ENCODE measurements around the gene KCNF1.

KCNF1 gene, protein sequence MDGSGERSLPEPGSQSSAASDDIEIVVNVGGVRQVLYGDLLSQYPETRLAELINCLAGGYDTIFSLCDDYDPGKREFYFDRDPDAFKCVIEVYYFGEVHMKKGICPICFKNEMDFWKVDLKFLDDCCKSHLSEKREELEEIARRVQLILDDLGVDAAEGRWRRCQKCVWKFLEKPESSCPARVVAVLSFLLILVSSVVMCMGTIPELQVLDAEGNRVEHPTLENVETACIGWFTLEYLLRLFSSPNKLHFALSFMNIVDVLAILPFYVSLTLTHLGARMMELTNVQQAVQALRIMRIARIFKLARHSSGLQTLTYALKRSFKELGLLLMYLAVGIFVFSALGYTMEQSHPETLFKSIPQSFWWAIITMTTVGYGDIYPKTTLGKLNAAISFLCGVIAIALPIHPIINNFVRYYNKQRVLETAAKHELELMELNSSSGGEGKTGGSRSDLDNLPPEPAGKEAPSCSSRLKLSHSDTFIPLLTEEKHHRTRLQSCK

GRCh38 chr2:10911291-10912075 lies at the start of gene KCNF1:
Gene KCNF1, plus strand, starts transcription at chr2:10911934. Its CDS starts 493 bp downstream, at chr2:10912427.
- no peak within 1 kb of the TSS for H3K27ac ChIP-seq (ENCODE audit: low read depth, low read length)
- H3K9me3 ChIP-seq (ENCODE audit: control insufficient read depth, insufficient read depth, low read depth, low read length) = no peaks in the 10 kb centered on the region
- H3K4me1 ChIP-seq (ENCODE audit: control insufficient read depth, insufficient read depth, low read length) = peaks cover 38% of the 10 kb centered on the region
- peaks cover 39% of the 10 kb centered on the region for H3K27me3 ChIP-seq (ENCODE audit: control insufficient read depth, insufficient read depth, low read length)
- no peaks in the 10 kb centered on the region for H3K36me3 ChIP-seq (ENCODE audit: control insufficient read depth, insufficient read depth, low read length)
- H3K9ac ChIP-seq (ENCODE audit: low read length) = peak within 1 kb of the TSS; percentile 22
- peak within 1 kb of the TSS; percentile 71 for H3K4me3 ChIP-seq (ENCODE audit: low read depth, low read length)

- Histone ChIP-seq H3K4me1 (ENCODE audit: control insufficient read depth, insufficient read depth, low read length) (0 out of 2 replicates have a peak, but pooled peaks cover 5% of the 10 kb centered on the region), H3K27me3 (ENCODE audit: control insufficient read depth, insufficient read depth, low read length) (no peaks in the 10 kb centered on the region), H3K27ac (ENCODE audit: low read depth, low read length) (no peak overlapping the region), H3K4me3 (ENCODE audit: low read depth, low read length) (no peak overlapping the region), H3K36me3 (ENCODE audit: control insufficient read depth, insufficient read depth, low read length) (no peaks in the 10 kb centered on the region), H3K9me3 (ENCODE audit: control insufficient read depth, insufficient read depth, low read depth, low read length) (no peaks in the 10 kb centered on the region), H3K9ac (ENCODE audit: low read length) (no peak overlapping the region)
Measured at GRCh38 chr2:10862330-10862729, 49.4 kb upstream of the KCNF1 start.

GRCh38 chr2:10863047-10863446 lies 48.7 kb upstream of the KCNF1 start:
- no peaks in the 10 kb centered on the region for H3K9me3 ChIP-seq (ENCODE audit: control insufficient read depth, insufficient read depth, low read depth, low read length)
- no peak overlapping the region for H3K27ac ChIP-seq (ENCODE audit: low read depth, low read length)
- H3K27me3 ChIP-seq (ENCODE audit: control insufficient read depth, insufficient read depth, low read length) = no peaks in the 10 kb centered on the region
- H3K4me3 ChIP-seq (ENCODE audit: low read depth, low read length) = no peak overlapping the region
- 0 out of 2 replicates have a peak, but pooled peaks cover 5% of the 10 kb centered on the region for H3K4me1 ChIP-seq (ENCODE audit: control insufficient read depth, insufficient read depth, low read length)
- no peaks in the 10 kb centered on the region for H3K36me3 ChIP-seq (ENCODE audit: control insufficient read depth, insufficient read depth, low read length)
- H3K9ac ChIP-seq (ENCODE audit: low read length) = no peak overlapping the region

DNA sequence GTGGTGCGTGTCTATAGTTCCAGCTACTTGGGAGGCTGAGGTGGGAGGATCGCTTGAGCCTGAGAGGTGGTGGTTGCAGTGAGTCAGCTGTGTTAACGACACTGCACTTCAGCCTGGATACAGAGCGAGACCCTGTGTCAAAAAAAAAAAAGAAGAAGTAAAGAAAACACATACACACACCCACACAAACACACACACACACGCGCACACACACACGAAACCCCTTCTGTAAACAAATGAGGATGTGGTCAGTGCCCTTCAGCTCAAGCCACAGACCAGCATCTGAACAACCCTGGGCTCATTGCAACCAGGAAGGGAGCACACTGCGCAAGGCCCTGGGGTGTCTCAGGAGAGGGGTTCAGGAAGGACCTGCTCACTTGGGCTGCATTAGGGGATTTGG lies 47.9 kb upstream of the KCNF1 start:
- Histone ChIP-seq H3K9ac (ENCODE audit: low read length) (no peak overlapping the region), H3K27me3 (ENCODE audit: control insufficient read depth, insufficient read depth, low read length) (no peaks in the 10 kb centered on the region), H3K4me1 (ENCODE audit: control insufficient read depth, insufficient read depth, low read length) (0 out of 2 replicates have a peak, but pooled peaks cover 5% of the 10 kb centered on the region), H3K9me3 (ENCODE audit: control insufficient read depth, insufficient read depth, low read depth, low read length) (no peaks in the 10 kb centered on the region), H3K4me3 (ENCODE audit: low read depth, low read length) (no peak overlapping the region), H3K36me3 (ENCODE audit: control insufficient read depth, insufficient read depth, low read length) (no peaks in the 10 kb centered on the region), H3K27ac (ENCODE audit: low read depth, low read length) (no peak overlapping the region)

DNA sequence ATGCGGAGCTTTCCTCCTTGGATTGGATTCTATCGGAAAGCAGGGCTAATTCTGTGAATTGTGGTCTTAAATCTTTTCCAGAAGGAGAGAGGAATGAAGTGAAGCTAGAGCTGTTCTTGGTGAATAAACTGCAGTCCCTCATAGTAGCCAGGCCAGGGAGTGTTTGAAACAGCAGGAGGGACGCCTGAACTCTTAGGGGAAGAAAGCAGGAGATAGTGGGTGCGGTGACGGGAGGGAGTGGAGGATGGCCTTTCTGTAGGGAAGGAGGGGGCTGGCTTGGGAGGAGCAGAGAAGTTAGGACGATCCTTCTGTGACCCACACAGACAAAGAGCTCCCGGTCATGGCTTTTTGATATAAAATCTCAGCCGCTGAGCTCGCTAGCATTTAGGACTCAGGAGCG lies 47.5 kb upstream of the KCNF1 start:
- H3K4me3 ChIP-seq (ENCODE audit: low read depth, low read length) = no peak overlapping the region
- 0 out of 2 replicates have a peak, but pooled peaks cover 5% of the 10 kb centered on the region for H3K4me1 ChIP-seq (ENCODE audit: control insufficient read depth, insufficient read depth, low read length)
- H3K36me3 ChIP-seq (ENCODE audit: control insufficient read depth, insufficient read depth, low read length) = no peaks in the 10 kb centered on the region
- no peaks in the 10 kb centered on the region for H3K27me3 ChIP-seq (ENCODE audit: control insufficient read depth, insufficient read depth, low read length)
- no peak overlapping the region for H3K9ac ChIP-seq (ENCODE audit: low read length)
- no peak overlapping the region for H3K27ac ChIP-seq (ENCODE audit: low read depth, low read length)
- no peaks in the 10 kb centered on the region for H3K9me3 ChIP-seq (ENCODE audit: control insufficient read depth, insufficient read depth, low read depth, low read length)

GRCh38 chr2:10864861-10865636 lies 46.7 kb upstream of the KCNF1 start:
- Histone ChIP-seq H3K4me3 (ENCODE audit: low read depth, low read length) (no peak overlapping the region), H3K27ac (ENCODE audit: low read depth, low read length) (no peak overlapping the region), H3K9ac (ENCODE audit: low read length) (no peak overlapping the region), H3K36me3 (ENCODE audit: control insufficient read depth, insufficient read depth, low read length) (no peaks in the 10 kb centered on the region), H3K27me3 (ENCODE audit: control insufficient read depth, insufficient read depth, low read length) (no peaks in the 10 kb centered on the region), H3K9me3 (ENCODE audit: control insufficient read depth, insufficient read depth, low read depth, low read length) (no peaks in the 10 kb centered on the region), H3K4me1 (ENCODE audit: control insufficient read depth, insufficient read depth, low read length) (0 out of 2 replicates have a peak, but pooled peaks cover 5% of the 10 kb centered on the region)

GRCh38 chr2:10865841-10866240 lies 45.9 kb upstream of the KCNF1 start:
- Histone ChIP-seq H3K4me3 (ENCODE audit: low read depth, low read length) (no peak overlapping the region), H3K9ac (ENCODE audit: low read length) (no peak overlapping the region), H3K27me3 (ENCODE audit: control insufficient read depth, insufficient read depth, low read length) (no peaks in the 10 kb centered on the region), H3K36me3 (ENCODE audit: control insufficient read depth, insufficient read depth, low read length) (no peaks in the 10 kb centered on the region), H3K27ac (ENCODE audit: low read depth, low read length) (no peak overlapping the region), H3K4me1 (ENCODE audit: control insufficient read depth, insufficient read depth, low read length) (0 out of 2 replicates have a peak, but pooled peaks cover 5% of the 10 kb centered on the region), H3K9me3 (ENCODE audit: control insufficient read depth, insufficient read depth, low read depth, low read length) (no peaks in the 10 kb centered on the region)

GRCh38 chr2:10867692-10868420 lies 43.9 kb upstream of the KCNF1 start:
- H3K9ac ChIP-seq (ENCODE audit: low read length) = no peak overlapping the region
- H3K4me3 ChIP-seq (ENCODE audit: low read depth, low read length) = no peak overlapping the region
- no peaks in the 10 kb centered on the region for H3K27me3 ChIP-seq (ENCODE audit: control insufficient read depth, insufficient read depth, low read length)
- no peaks in the 10 kb centered on the region for H3K36me3 ChIP-seq (ENCODE audit: control insufficient read depth, insufficient read depth, low read length)
- H3K4me1 ChIP-seq (ENCODE audit: control insufficient read depth, insufficient read depth, low read length) = 0 out of 2 replicates have a peak, but pooled peaks cover 5% of the 10 kb centered on the region
- no peak overlapping the region for H3K27ac ChIP-seq (ENCODE audit: low read depth, low read length)
- H3K9me3 ChIP-seq (ENCODE audit: control insufficient read depth, insufficient read depth, low read depth, low read length) = no peaks in the 10 kb centered on the region; the same call in 1 of the 2 replicates

- no peak overlapping the region for H3K9ac ChIP-seq (ENCODE audit: low read length)
- H3K27ac ChIP-seq (ENCODE audit: low read depth, low read length) = no peak overlapping the region
- H3K9me3 ChIP-seq (ENCODE audit: control insufficient read depth, insufficient read depth, low read depth, low read length) = peaks cover 3% of the 10 kb centered on the region; the same call in 1 of the 2 replicates
- no peak overlapping the region for H3K4me3 ChIP-seq (ENCODE audit: low read depth, low read length)
- H3K4me1 ChIP-seq (ENCODE audit: control insufficient read depth, insufficient read depth, low read length) = 0 out of 2 replicates have a peak, but pooled peaks cover 5% of the 10 kb centered on the region
- no peaks in the 10 kb centered on the region for H3K27me3 ChIP-seq (ENCODE audit: control insufficient read depth, insufficient read depth, low read length)
- H3K36me3 ChIP-seq (ENCODE audit: control insufficient read depth, insufficient read depth, low read length) = no peaks in the 10 kb centered on the region
Measured at GRCh38 chr2:10868465-10869314, 43.0 kb upstream of the KCNF1 start.

Data from HUES6 (cell line).